ENCODE results near the gene SIRT4. TPM values are rescaled to one million over a fixed set of nuclear protein-coding genes. Genes with fewer than 3 reads are reported as not detected.

SIRT4 gene
- polyA plus RNA-seq, 3 donors: 0.30 to 0.72 (median 0.53) TPM

GRCh38 chr12:120353136-120353535 lies 51.0 kb downstream of the SIRT4 start:
- Mint-ChIP-seq H3K9me3 (peaks cover 0 to 2% (median 0%) of the 10 kb centered on the region in 7 donors), H3K27ac (no peak overlapping the region), H3K27me3 (ENCODE audit: low read depth in 3 of 3) (peaks cover 12 to 19% (median 19%) of the 10 kb centered on the region in 3 donors), H3K36me3 (no peaks in the 10 kb centered on the region), H3K4me3 (peak overlapping the region in 1 of 2 donors; percentile 39), H3K4me1 (peaks cover 1% of the 10 kb centered on the region)
- no peaks in the 10 kb centered on the region for H4K20me1 ChIP-seq (ENCODE audit: insufficient read depth, low read length)
- no peaks in the 10 kb centered on the region for H3K9me3 ChIP-seq (replicated peaks in 1 of 2; ENCODE audit: control insufficient read depth in 1 of 2, insufficient read depth in 1 of 2, low read length in 2 of 2)
- TF ChIP-seq CTCF (IDR thresholded peaks at IDR 0.05): no peak
- no peaks in the 10 kb centered on the region for H3K36me3 ChIP-seq (replicated peaks in 1 of 2; ENCODE audit: control insufficient read depth in 1 of 2, insufficient read depth in 2 of 2, low read length in 2 of 2)
- H3K27me3 ChIP-seq (ENCODE audit: control insufficient read depth in 2 of 2, insufficient read depth in 2 of 2, low read length in 2 of 2): peaks cover 0 to 2% of the 10 kb centered on the region in 2 donors
- H3K4me3 ChIP-seq (replicated peaks in 1 of 3; ENCODE audit: low read depth in 2 of 3, low read length in 3 of 3): no peak overlapping the region
- no peaks in the 10 kb centered on the region for H3K79me2 ChIP-seq (ENCODE audit: insufficient read depth, low read length)
- 96% methylated on average over 4 of the region's 6 CpGs for WGBS (ENCODE audit: insufficient coverage)
- no peak overlapping the region for H3K9ac ChIP-seq (ENCODE audit: insufficient read depth, low read length, poor library complexity, severe bottlenecking)
- no peak overlapping the region for H3K4me2 ChIP-seq (replicated peaks; ENCODE audit: extremely low read depth, low read length, poor library complexity, severe bottlenecking)
- no peaks in the 10 kb centered on the region for H3K4me1 ChIP-seq (ENCODE audit: control insufficient read depth in 1 of 2, insufficient read depth in 2 of 2, low read length in 2 of 2)
- H2AFZ ChIP-seq (ENCODE audit: insufficient read depth, low read depth, low read length, poor library complexity, severe bottlenecking): no peak overlapping the region
- intact Hi-C loops (cut with micrococcal nuclease): no loop called here
- no peak for DNase-seq
- H3K27ac ChIP-seq (ENCODE audit: low read depth in 1 of 2, low read length in 2 of 2): no peak overlapping the region

GRCh38 chr12:120353556-120354317 lies 51.6 kb downstream of the SIRT4 start:
- Histone ChIP-seq H3K27ac (ENCODE audit: low read depth in 1 of 2, low read length in 2 of 2) (no peak overlapping the region), H3K9ac (ENCODE audit: insufficient read depth, low read length, poor library complexity, severe bottlenecking) (no peak overlapping the region), H3K27me3 (ENCODE audit: control insufficient read depth in 2 of 2, insufficient read depth in 2 of 2, low read length in 2 of 2) (peaks cover 0 to 2% of the 10 kb centered on the region in 2 donors), H4K20me1 (ENCODE audit: insufficient read depth, low read length) (no peaks in the 10 kb centered on the region), H3K4me1 (ENCODE audit: control insufficient read depth in 1 of 2, insufficient read depth in 2 of 2, low read length in 2 of 2) (no peaks in the 10 kb centered on the region), H3K9me3 (replicated peaks in 1 of 2; ENCODE audit: control insufficient read depth in 1 of 2, insufficient read depth in 1 of 2, low read length in 2 of 2) (no peaks in the 10 kb centered on the region), H3K36me3 (replicated peaks in 1 of 2; ENCODE audit: control insufficient read depth in 1 of 2, insufficient read depth in 2 of 2, low read length in 2 of 2) (no peaks in the 10 kb centered on the region), H2AFZ (ENCODE audit: insufficient read depth, low read depth, low read length, poor library complexity, severe bottlenecking) (no peak overlapping the region), H3K4me3 (replicated peaks in 1 of 3; ENCODE audit: low read depth in 2 of 3, low read length in 3 of 3) (no peak overlapping the region), H3K79me2 (ENCODE audit: insufficient read depth, low read length) (no peaks in the 10 kb centered on the region), H3K4me2 (replicated peaks; ENCODE audit: extremely low read depth, low read length, poor library complexity, severe bottlenecking) (no peak overlapping the region)
- Mint-ChIP-seq H3K27me3 (ENCODE audit: low read depth in 3 of 3) (peaks cover 10 to 24% (median 23%) of the 10 kb centered on the region in 3 donors), H3K4me3 (no peak overlapping the region), H3K27ac (no peak overlapping the region), H3K4me1 (peaks cover 1% of the 10 kb centered on the region), H3K9me3 (peaks cover 0 to 2% (median 0%) of the 10 kb centered on the region in 7 donors), H3K36me3 (no peaks in the 10 kb centered on the region)
- intact Hi-C loops (cut with micrococcal nuclease): no loop called here
- WGBS (ENCODE audit: insufficient coverage): 83% methylated on average over 1 of the region's 4 CpGs
- DNase-seq: no peak
- no peak for TF ChIP-seq CTCF (IDR thresholded peaks at IDR 0.05)

All from CD14-positive monocyte (primary cell).